GM18520 (cell line): ENCODE results near the gene UTP14C.
"Not testable (repeated sequence)": the region's sequence is repeated elsewhere in the genome, so short reads cannot be mapped to it uniquely, and the experiment has no call there.

Experiments used
- ATAC-seq: cut with Tn5 transposase; IDR thresholded peaks from one replicate; pipeline ENCODE4 v1.9.1; 2021; ENCODE audit not compliant: unreplicated experiment

The UTP14C gene

GRCh38 chr13:52024481-52024880 lies at the start of gene UTP14C:
Gene UTP14C, plus strand, starts transcription at chr13:52024691. Its CDS starts 4,114 bp downstream, at chr13:52028805.
- ATAC-seq: no peak

GRCh38 chr13:51976423-51976822 lies 48.1 kb upstream of the UTP14C start:
- no peak for ATAC-seq

GRCh38 chr13:51976890-51977289 lies 47.6 kb upstream of the UTP14C start:
- ATAC-seq: no peak

GRCh38 chr13:51977625-51978024 lies 46.9 kb upstream of the UTP14C start:
- ATAC-seq: no peak

- no peak for ATAC-seq
These were observed 45.5 kb upstream of the UTP14C start for GRCh38 chr13:51978796-51979556.

- no peak for ATAC-seq
These were observed 43.6 kb upstream of the UTP14C start for GRCh38 chr13:51980908-51981307.

- ATAC-seq: no peak
These were observed 43.1 kb upstream of the UTP14C start for GRCh38 chr13:51981355-51981754.

GRCh38 chr13:51983292-51983691 lies 41.2 kb upstream of the UTP14C start:
- not testable (repeated sequence) for ATAC-seq

GRCh38 chr13:51984904-51985303 lies 39.6 kb upstream of the UTP14C start:
- not testable (repeated sequence) for ATAC-seq

- no peak for ATAC-seq
These were observed 35.4 kb upstream of the UTP14C start for GRCh38 chr13:51988988-51989618.

GRCh38 chr13:51993713-51994112 lies 30.8 kb upstream of the UTP14C start:
- ATAC-seq: no peak

- no peak for ATAC-seq
These were observed 28.6 kb upstream of the UTP14C start for GRCh38 chr13:51995677-51996551.

GRCh38 chr13:51996641-51997040 lies 27.9 kb upstream of the UTP14C start:
- no peak for ATAC-seq

- ATAC-seq: no peak
These were observed 27.3 kb upstream of the UTP14C start for GRCh38 chr13:51997186-51997585.

GRCh38 chr13:51997641-51998330 lies 26.7 kb upstream of the UTP14C start:
- ATAC-seq: no peak

GRCh38 chr13:51998723-51999509 lies 25.6 kb upstream of the UTP14C start:
- no peak for ATAC-seq

- no peak for ATAC-seq
These were observed 25.0 kb upstream of the UTP14C start for GRCh38 chr13:51999510-51999911.

- ATAC-seq: no peak
These were observed 24.6 kb upstream of the UTP14C start for GRCh38 chr13:51999921-52000320.

- no peak for ATAC-seq
These were observed 23.3 kb upstream of the UTP14C start for GRCh38 chr13:52001120-52001731.

- no peak for ATAC-seq
These were observed 22.1 kb upstream of the UTP14C start for GRCh38 chr13:52002361-52002760.
